ENCODE results near the gene NRN1L.
"Not testable (repeated sequence)": the region's sequence is repeated elsewhere in the genome, so short reads cannot be mapped to it uniquely, and the experiment has no call there.

The NRN1L gene

GRCh38 chr16:67884684-67885083 is at the start of gene NRN1L:
TSS of gene NRN1L (plus strand) at chr16:67884885. CDS start at chr16:67884904, 19 bp downstream.
- ChIA-PET POLR2A (interaction anchor here (1.1 to 1.4 kb wide), 3 partner anchors 11 to 12 kb away, joined by 3 to 4 read pairs (median 4); partner anchors contain the start of gene EDC4), CTCF (interaction anchor here (0.6 to 2.3 kb wide), 8 partner anchors 10 to 228 kb away, joined by 3 to 8 read pairs (median 4); partner anchors contain the start of gene EDC4)
- no peak for TF ChIP-seq HDGF (IDR thresholded peaks at IDR 0.05; ENCODE audit: borderline replicate concordance)
- TF ChIP-seq NFRKB (IDR thresholded peaks at IDR 0.05) = no peak
- no peak for TF ChIP-seq LEF1 (IDR thresholded peaks at IDR 0.05; ENCODE audit: borderline replicate concordance)
- TF ChIP-seq FOXM1 (IDR thresholded peaks at IDR 0.05; ENCODE audit: borderline replicate concordance) = no peak
- no peak for TF ChIP-seq ZNF384 (IDR thresholded peaks at IDR 0.05)
- peak; percentile 78 for DNase-seq (ENCODE audit: extremely low spot score)

- not testable (repeated sequence) for DNase-seq (ENCODE audit: extremely low spot score)
- ChIA-PET CTCF (interaction anchor here (0.6 kb wide), 1 partner anchor 289 kb away, joined by 3 read pairs; no protein-coding TSS in a partner anchor), POLR2A (interaction anchor here (0.6 kb wide), 1 partner anchor 166 kb away, joined by 3 read pairs; no protein-coding TSS in a partner anchor)
Measured at GRCh38 chr16:67837190-67837589, 47.5 kb upstream of the NRN1L start.

- ChIA-PET CTCF (interaction anchor here (0.9 kb wide), 1 partner anchor 22 kb away, joined by 3 read pairs; no protein-coding TSS in a partner anchor), POLR2A (no interaction called here)
- TF ChIP-seq LEF1 (IDR thresholded peaks at IDR 0.05; ENCODE audit: borderline replicate concordance) (no peak), SP1 (IDR thresholded peaks at IDR 0.05) (no peak), HDGF (IDR thresholded peaks at IDR 0.05; ENCODE audit: borderline replicate concordance) (no peak), FOXA1 (IDR thresholded peaks at IDR 0.05) (no peak), CTBP1 (IDR thresholded peaks at IDR 0.05; ENCODE audit: borderline replicate concordance) (no peak), TARDBP (IDR thresholded peaks at IDR 0.05) (no peak), FOXM1 (IDR thresholded peaks at IDR 0.05; ENCODE audit: borderline replicate concordance) (no peak), ELF4 (IDR thresholded peaks at IDR 0.05) (no peak), FOXK2 (IDR thresholded peaks at IDR 0.05) (no peak), ZNF384 (IDR thresholded peaks at IDR 0.05) (no peak), NFRKB (IDR thresholded peaks at IDR 0.05) (no peak), BHLHE40 (IDR thresholded peaks at IDR 0.05; ENCODE audit: borderline replicate concordance) (no peak), L3MBTL2 (conservative IDR thresholded peaks at IDR 0.05) (no peak), ARNT (IDR thresholded peaks at IDR 0.05) (no peak)
- no peak for DNase-seq (ENCODE audit: extremely low spot score)
Measured at GRCh38 chr16:67837811-67838210, 46.9 kb upstream of the NRN1L start.

GRCh38 chr16:67841198-67841815 is 43.4 kb upstream of the NRN1L start:
- POLR2A ChIA-PET = interaction anchor here (1.0 to 1.1 kb wide), 4 partner anchors 10 to 35 kb away, joined by 3 to 6 read pairs (median 4); partner anchors contain the start of genes RANBP10 and TSNAXIP1
- CTCF ChIA-PET = interaction anchor here (0.6 to 2.0 kb wide), 3 partner anchors 25 to 1887 kb away, joined by 3 to 14 read pairs (median 6); no protein-coding TSS in a partner anchor
- TF ChIP-seq FOXK2 (IDR thresholded peaks at IDR 0.05) (no peak), L3MBTL2 (conservative IDR thresholded peaks at IDR 0.05) (peak; percentile 63; the same call in 1 of the 2 replicates)
- DNase-seq (ENCODE audit: extremely low spot score) = no peak

GRCh38 chr16:67841816-67842508 is 42.7 kb upstream of the NRN1L start, which contains the start of gene THAP11:
TSS of gene THAP11 (plus strand) at chr16:67842320. CDS start at chr16:67842555, 235 bp downstream.
- DNase-seq (ENCODE audit: extremely low spot score) = peak; percentile 90
- TF ChIP-seq SP1 (IDR thresholded peaks at IDR 0.05) (no peak), ELF4 (IDR thresholded peaks at IDR 0.05) (peak; percentile 60), ARNT (IDR thresholded peaks at IDR 0.05) (no peak), HDGF (IDR thresholded peaks at IDR 0.05; ENCODE audit: borderline replicate concordance) (no peak), NFRKB (IDR thresholded peaks at IDR 0.05) (no peak), FOXA1 (IDR thresholded peaks at IDR 0.05) (no peak), BHLHE40 (IDR thresholded peaks at IDR 0.05; ENCODE audit: borderline replicate concordance) (no peak)
- ChIA-PET POLR2A (no interaction called here), CTCF (interaction anchor here (2.0 kb wide), 1 partner anchor 26 kb away, joined by 14 read pairs; no protein-coding TSS in a partner anchor)

GRCh38 chr16:67842509-67843342 is 42.0 kb upstream of the NRN1L start:
- peak; percentile 37 for DNase-seq (ENCODE audit: extremely low spot score)
- 0 out of 2 replicates have a peak, but pooled peaks have one; percentile 75 for TF ChIP-seq HDGF (IDR thresholded peaks at IDR 0.05; ENCODE audit: borderline replicate concordance)
- TF ChIP-seq L3MBTL2 (conservative IDR thresholded peaks at IDR 0.05) = peak; percentile 25; the same call in 1 of the 2 replicates
- TF ChIP-seq PKNOX1 (IDR thresholded peaks at IDR 0.05) = no peak
- ChIA-PET CTCF (no interaction called here), POLR2A (interaction anchor here (2.8 kb wide), 1 partner anchor 9 kb away, joined by 21 read pairs; no protein-coding TSS in a partner anchor)

- ChIA-PET CTCF (no interaction called here), POLR2A (interaction anchor here (0.6 to 2.8 kb wide), 3 partner anchors 10 to 242 kb away, joined by 3 to 21 read pairs (median 3); partner anchors contain the start of gene NFATC3)
- no peak for DNase-seq (ENCODE audit: extremely low spot score)
Measured at GRCh38 chr16:67843343-67843765, 41.3 kb upstream of the NRN1L start.

More at GRCh38 chr16:67843343-67843765, 41.3 kb upstream of the NRN1L start:
- TF ChIP-seq HDGF (IDR thresholded peaks at IDR 0.05; ENCODE audit: borderline replicate concordance) = 0 out of 2 replicates have a peak, but pooled peaks have one; percentile 31
- TF ChIP-seq NFRKB (IDR thresholded peaks at IDR 0.05) = no peak
- no peak for TF ChIP-seq FOXA1 (IDR thresholded peaks at IDR 0.05)
